Mucosa of descending colon (tissue), 3 donors: Measurements from ENCODE around the gene DGKD. TPM values are rescaled to one million over a fixed set of nuclear protein-coding genes. Genes with fewer than 3 reads are reported as not detected.

ENCODE experiments used
- ATAC-seq: fragments of 200-7000 bp; cut with Tn5 transposase; one replicate; pipeline ENCODE4 v1.9.1; 2020; ENCODE audit warnings: mild to moderate bottlenecking, moderate library complexity
- DNase-seq, 3 donors: peaks; one replicate each; pipeline ENCODE4 v3.0.0-alpha.2; 2020
- H3K36me3 ChIP-seq: fragments of 200-600 bp; one replicate; pipeline ENCODE4 v1.8.0; 2021; ENCODE audit warnings: low read depth, mild to moderate bottlenecking
- H3K4me1 ChIP-seq: fragments of 200-600 bp; one replicate; pipeline ENCODE4 v1.8.0; 2021; ENCODE audit warnings: low read depth, mild to moderate bottlenecking
- H3K4me3 ChIP-seq: fragments of 200-600 bp; one replicate; pipeline ENCODE4 v1.8.0; 2021; ENCODE audit warnings: mild to moderate bottlenecking
- H3K9me3 ChIP-seq: fragments of 200-600 bp; one replicate; pipeline ENCODE4 v1.8.0; 2021; ENCODE audit warnings: mild to moderate bottlenecking
- intact Hi-C, 2 donors: fragments of 100-400 bp; cut with DNase I in 1 of 2; cut with micrococcal nuclease in 1 of 2; formaldehyde crosslinking; loops; one replicate each; pipeline versions ENCODE4 v1.11.0 to v1.11.1; 2022; cut with DNase I, micrococcal nuclease
- total RNA-seq, 3 donors: library from RNA; stranded (reverse); fragmentation: NEBNext Ultra II Directional in 2 of 3; extraction: Animal tissue kit (Norgen Biotek cat#: 25700) in 2 of 3; gene quantifications; one replicate each; pipeline versions ENCODE4 v1.2.1 to v1.2.4, GENCODE V29; 2021 to 2023
- TF ChIP-seq, protein P1 (sequence below): fragments of 200-600 bp; IDR thresholded peaks from one replicate; pipeline ENCODE4 v1.8.0; 2022; ENCODE audit warnings: antibody characterized with exemption, mild to moderate bottlenecking
- donor health status: DM: no; HTN: no; CAD: no; lungs with moderate emphysema.
- donor health status: DM: no; HTN: no; CAD: no.
- donor health status: DM: no; HTN: yes; CAD: no.

DGKD gene
- total RNA-seq, 3 donors from 2014 or later, result 81.8 to 159 (median 102) TPM

DNA sequence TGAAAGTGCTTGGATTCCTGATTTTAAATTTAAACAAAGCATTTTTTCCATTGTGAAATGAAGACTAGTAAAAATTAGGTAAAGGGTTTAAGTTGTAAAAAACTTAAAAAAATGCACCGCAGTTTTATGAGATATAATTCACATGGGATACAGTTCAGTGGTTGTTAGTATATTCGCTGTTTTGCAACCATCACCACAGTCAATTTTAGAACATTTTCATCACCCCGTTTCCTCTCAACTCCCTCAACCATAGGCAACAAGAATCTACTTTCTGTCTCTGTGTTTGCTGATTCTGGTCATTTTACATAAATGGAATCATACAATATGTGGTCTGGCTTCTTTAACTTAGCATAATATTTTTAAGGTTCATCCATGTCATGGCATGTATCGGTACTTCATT is 4.0 kb downstream of the DGKD start:
- TF ChIP-seq, protein P1, sequence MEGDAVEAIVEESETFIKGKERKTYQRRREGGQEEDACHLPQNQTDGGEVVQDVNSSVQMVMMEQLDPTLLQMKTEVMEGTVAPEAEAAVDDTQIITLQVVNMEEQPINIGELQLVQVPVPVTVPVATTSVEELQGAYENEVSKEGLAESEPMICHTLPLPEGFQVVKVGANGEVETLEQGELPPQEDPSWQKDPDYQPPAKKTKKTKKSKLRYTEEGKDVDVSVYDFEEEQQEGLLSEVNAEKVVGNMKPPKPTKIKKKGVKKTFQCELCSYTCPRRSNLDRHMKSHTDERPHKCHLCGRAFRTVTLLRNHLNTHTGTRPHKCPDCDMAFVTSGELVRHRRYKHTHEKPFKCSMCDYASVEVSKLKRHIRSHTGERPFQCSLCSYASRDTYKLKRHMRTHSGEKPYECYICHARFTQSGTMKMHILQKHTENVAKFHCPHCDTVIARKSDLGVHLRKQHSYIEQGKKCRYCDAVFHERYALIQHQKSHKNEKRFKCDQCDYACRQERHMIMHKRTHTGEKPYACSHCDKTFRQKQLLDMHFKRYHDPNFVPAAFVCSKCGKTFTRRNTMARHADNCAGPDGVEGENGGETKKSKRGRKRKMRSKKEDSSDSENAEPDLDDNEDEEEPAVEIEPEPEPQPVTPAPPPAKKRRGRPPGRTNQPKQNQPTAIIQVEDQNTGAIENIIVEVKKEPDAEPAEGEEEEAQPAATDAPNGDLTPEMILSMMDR, result no peak
- DNase-seq, result no peak
- Histone ChIP-seq H3K9me3 (no peaks in the 10 kb centered on the region), H3K36me3 (no peaks in the 10 kb centered on the region), H3K4me1 (peaks cover 15% of the 10 kb centered on the region), H3K4me3 (no peak overlapping the region)
- intact Hi-C loops, result loop anchor here in 1 of 2 donors (10.0 kb wide), 1 partner anchor 86 kb away; no protein-coding TSS in a partner anchor
- ATAC-seq, result no peak

GRCh38 chr2:233358947-233359346 is 4.7 kb downstream of the DGKD start:
- TF ChIP-seq, protein P1, result no peak
- Histone ChIP-seq H3K4me1 (peaks cover 9% of the 10 kb centered on the region), H3K9me3 (no peaks in the 10 kb centered on the region), H3K4me3 (no peak overlapping the region), H3K36me3 (no peaks in the 10 kb centered on the region)
- no peak for ATAC-seq
- intact Hi-C loops, result loop anchor here in 1 of 2 donors (10.0 kb wide), 1 partner anchor 86 kb away; no protein-coding TSS in a partner anchor
- DNase-seq, result no peak

- intact Hi-C loops, result loop anchor here in 1 of 2 donors (10.0 kb wide), 1 partner anchor 85 kb away; no protein-coding TSS in a partner anchor
- ATAC-seq, result no peak
- no peaks in the 10 kb centered on the region for H3K36me3 ChIP-seq
- no peak overlapping the region for H3K4me3 ChIP-seq
- H3K4me1 ChIP-seq, result peaks cover 9% of the 10 kb centered on the region
- DNase-seq, result no peak
- TF ChIP-seq, protein P1, result no peak
- H3K9me3 ChIP-seq, result no peaks in the 10 kb centered on the region
Measured at GRCh38 chr2:233359823-233360222, 5.5 kb downstream of the DGKD start.

DNA sequence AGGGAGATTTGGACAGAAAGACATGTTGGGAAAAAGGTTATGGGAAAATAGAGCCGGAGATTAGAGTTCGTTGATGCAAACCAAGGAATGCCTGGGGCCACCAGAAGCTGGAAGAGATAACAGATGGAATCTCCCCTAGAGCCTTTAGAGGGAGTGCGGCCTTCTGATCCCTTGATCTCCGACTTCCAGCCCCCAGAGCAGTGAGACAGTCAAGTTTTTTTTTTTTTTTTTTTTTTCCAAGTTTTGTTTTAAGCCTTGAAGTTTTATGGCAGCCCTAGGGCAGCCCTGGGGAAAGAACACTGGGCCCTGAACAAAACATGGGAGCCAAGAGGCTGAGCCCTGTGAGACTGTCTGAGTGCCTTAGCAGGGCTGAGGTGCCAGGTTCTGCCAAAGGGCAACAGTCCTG is 6.5 kb downstream of the DGKD start:
- Histone ChIP-seq H3K4me3 (no peak overlapping the region), H3K36me3 (no peaks in the 10 kb centered on the region), H3K4me1 (peaks cover 4% of the 10 kb centered on the region), H3K9me3 (no peaks in the 10 kb centered on the region)
- DNase-seq (no peak), ATAC-seq (no peak)
- intact Hi-C loops, result no loop called here
- TF ChIP-seq, protein P1, result no peak

GRCh38 chr2:233361297-233361696 is 7.0 kb downstream of the DGKD start:
- no peaks in the 10 kb centered on the region for H3K4me1 ChIP-seq
- no peaks in the 10 kb centered on the region for H3K36me3 ChIP-seq
- DNase-seq (no peak), ATAC-seq (no peak)
- no peak overlapping the region for H3K4me3 ChIP-seq
- intact Hi-C loops, result no loop called here
- H3K9me3 ChIP-seq, result no peaks in the 10 kb centered on the region
- TF ChIP-seq, protein P1, result no peak

DNA sequence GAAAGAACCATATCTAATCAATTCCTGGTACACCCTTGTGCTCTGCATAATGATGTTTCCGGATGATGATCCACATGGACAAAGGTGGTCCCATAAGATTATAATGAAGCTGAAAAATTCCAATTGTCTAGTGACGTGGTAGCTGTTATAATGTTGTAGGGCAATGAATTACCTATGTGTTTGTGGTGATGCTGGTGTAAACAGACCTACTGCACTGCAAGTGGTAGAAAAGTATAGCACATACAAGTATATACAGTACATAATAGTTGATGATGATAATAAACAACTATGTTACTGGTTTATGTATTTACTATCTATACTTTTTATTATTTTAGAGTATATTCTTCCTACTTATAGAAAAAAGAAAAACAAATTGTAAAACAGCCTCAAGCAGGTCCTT is 8.4 kb downstream of the DGKD start:
- Histone ChIP-seq H3K9me3 (no peaks in the 10 kb centered on the region), H3K36me3 (no peaks in the 10 kb centered on the region), H3K4me1 (no peaks in the 10 kb centered on the region), H3K4me3 (no peak overlapping the region)
- TF ChIP-seq, protein P1, result no peak
- ATAC-seq (no peak), DNase-seq (no peak)
- intact Hi-C loops, result no loop called here
